Astrocyte of the spinal cord (primary cell): ENCODE measurements around the gene PLA2R1.

Experiments used
- DNase-seq: peaks from one replicate; pipeline ENCODE4 v3.0.0; 2011; ENCODE audit warnings: low read depth, low spot score
- H3K4me3 ChIP-seq: 2 replicates; pipeline ENCODE4 v1.5.1; 2011; ENCODE audit warnings: low read depth, mild to moderate bottlenecking, low read length, moderate library complexity
- CTCF ChIP-seq: IDR thresholded peaks from 2 replicates; pipeline ENCODE4 v1.5.1; 2012; ENCODE audit warnings: low read depth, mild to moderate bottlenecking, low read length, inconsistent platforms
- in situ Hi-C: cut with HindIII; loops from 2 replicates; pipeline ENCODE4 v1.10.0; 2017; ENCODE audit warnings: low sequenced_read_pairs

PLA2R1 gene

GRCh38 chr2:159953136-159953823 lies 109.1 kb downstream of the PLA2R1 start:
- no peak for TF ChIP-seq CTCF
- in situ Hi-C loops = no loop called here
- no peak overlapping the region for H3K4me3 ChIP-seq
- DNase-seq = no peak

GRCh38 chr2:159946326-159946999 lies 116.0 kb downstream of the PLA2R1 start:
- peak; percentile 66 for DNase-seq
- no peak for TF ChIP-seq CTCF
- in situ Hi-C loops = no loop called here

GRCh38 chr2:159944874-159945273 lies 117.5 kb downstream of the PLA2R1 start:
- H3K4me3 ChIP-seq = no peak overlapping the region
- no peak for DNase-seq
- in situ Hi-C loops = no loop called here
- TF ChIP-seq CTCF = no peak

More at GRCh38 chr2:159946326-159946999, 116.0 kb downstream of the PLA2R1 start:
- H3K4me3 ChIP-seq = no peak overlapping the region

GRCh38 chr2:159942146-159942545 lies 120.3 kb downstream of the PLA2R1 start:
- no peak for DNase-seq
- H3K4me3 ChIP-seq = no peak overlapping the region
- no peak for TF ChIP-seq CTCF
- in situ Hi-C loops = no loop called here

GRCh38 chr2:159941729-159942128 lies 120.7 kb downstream of the PLA2R1 start:
- in situ Hi-C loops = no loop called here

GRCh38 chr2:159939946-159940345 lies 122.5 kb downstream of the PLA2R1 start:
- DNase-seq = peak; percentile 36
- H3K4me3 ChIP-seq = no peak overlapping the region
- in situ Hi-C loops = no loop called here
- peak; percentile 40 for TF ChIP-seq CTCF

More at GRCh38 chr2:159941729-159942128, 120.7 kb downstream of the PLA2R1 start:
- no peak for TF ChIP-seq CTCF
- no peak overlapping the region for H3K4me3 ChIP-seq
- no peak for DNase-seq
